GM12878 (cell line): ENCODE results near the gene UNC93A.

ENCODE experiments used
- CTCF ChIP-seq, 3 experiments: IDR thresholded peaks in 2 of 3; conservative IDR thresholded peaks in 1 of 3; 2 replicates each; pipeline ENCODE4 v1.5.1; 2011; ENCODE audit warnings: low read depth in 3 of 3, low read length in 3 of 3, mild to moderate bottlenecking in 3 of 3, control low read depth in 2 of 3, moderate library complexity in 2 of 3, inconsistent platforms in 1 of 3, mixed read lengths in 1 of 3; ENCODE audit not compliant: control insufficient read depth in 2 of 3, insufficient read depth in 1 of 3; ENCODE audit errors: extremely low read depth in 1 of 3
- NFXL1 ChIP-seq: fragments of 450-650 bp; IDR thresholded peaks from 2 replicates; pipeline ENCODE4 v1.6.1; 2017; ENCODE audit warnings: antibody characterized with exemption, mild to moderate bottlenecking, borderline replicate concordance
- PAX5 ChIP-seq: IDR thresholded peaks from 2 replicates; pipeline ENCODE4 v1.6.1; 2011; ENCODE audit warnings: low read depth, low read length, borderline replicate concordance
- POLR2A ChIP-seq: IDR thresholded peaks from 2 replicates; pipeline ENCODE4 v1.6.1; 2011; ENCODE audit warnings: low read depth, mild to moderate bottlenecking, low read length

GRCh38 chr6:167247814-167248595 is 43.1 kb upstream of the UNC93A start:
- no peak for TF ChIP-seq CTCF (IDR thresholded peaks at IDR 0.05 in 2 of 3, conservative IDR thresholded peaks at IDR 0.05 in 1 of 3; ENCODE audit: control insufficient read depth in 2 of 3, extremely low read depth in 1 of 3, insufficient read depth in 1 of 3, low read depth in 3 of 3, low read length in 3 of 3)
- TF ChIP-seq NFXL1: no peak
- TF ChIP-seq POLR2A: no peak
- TF ChIP-seq PAX5: no peak
